ENCODE data around the gene MICU1. TPM values are rescaled to one million over a fixed set of nuclear protein-coding genes. Genes with fewer than 3 reads are reported as not detected.

Gene MICU1
- total and polyA plus RNA-seq, 10 of the 15 experiments (the other 5 are each of a cell fraction or from before 2014, with no cell fraction given) = 18.2 to 36.4 (median 22.2) TPM

GRCh38 chr10:72459301-72459700 is 166.6 kb downstream of the MICU1 start:
- Histone ChIP-seq H3K36me3 (ENCODE audit: control insufficient read depth in 2 of 2, insufficient read depth in 2 of 2, low read length in 1 of 2) (no peaks in the 10 kb centered on the region), H3K9me3 (replicated peaks; ENCODE audit: control insufficient read depth, insufficient read depth, low read length) (no peaks in the 10 kb centered on the region), H3K9ac (ENCODE audit: control insufficient read depth, insufficient read depth, low read length) (no peak overlapping the region), H2AFZ (ENCODE audit: control insufficient read depth, low read depth, low read length) (no peak overlapping the region), H3K79me2 (ENCODE audit: control insufficient read depth, insufficient read depth, low read length) (no peaks in the 10 kb centered on the region), H3K4me3 (no peak overlapping the region), H3K27me3 (replicated peaks in 1 of 2; ENCODE audit: control insufficient read depth in 2 of 2, insufficient read depth in 2 of 2, low read length in 1 of 2) (no peaks in the 10 kb centered on the region), H3K27ac (ENCODE audit: control insufficient read depth, insufficient read depth) (no peak overlapping the region), H3K4me2 (ENCODE audit: control insufficient read depth, insufficient read depth) (no peak overlapping the region), H4K20me1 (ENCODE audit: control insufficient read depth, insufficient read depth) (no peaks in the 10 kb centered on the region), H3K4me1 (ENCODE audit: control insufficient read depth, insufficient read depth, low read length) (no peaks in the 10 kb centered on the region)
- WGBS (ENCODE audit: insufficient coverage, insufficient replicate concordance, low lambda C conversion rate, missing lambda C conversion rate) = 78% methylated on average over 3 of the region's 3 CpGs
- in situ Hi-C loops (cut with MboI) (no loop called here), intact Hi-C loops (cut with micrococcal nuclease; ENCODE audit: unreplicated experiment) (no loop called here)
- TF ChIP-seq SIN3A (IDR thresholded peaks at IDR 0.05; ENCODE audit: low read depth, low read length) (no peak), ESRRA (IDR thresholded peaks at IDR 0.05; ENCODE audit: low read length) (no peak), TAF1 (IDR thresholded peaks at IDR 0.05; ENCODE audit: borderline replicate concordance, low read depth, low read length) (no peak), IKZF2 (IDR thresholded peaks at IDR 0.05) (no peak), NFXL1 (IDR thresholded peaks at IDR 0.05; ENCODE audit: borderline replicate concordance) (no peak), ZNF687 (IDR thresholded peaks at IDR 0.05) (no peak), MXI1 (IDR thresholded peaks at IDR 0.05; ENCODE audit: low read depth, low read length) (no peak), ZZZ3 (IDR thresholded peaks at IDR 0.05; ENCODE audit: control insufficient read depth, insufficient read length, low read depth) (no peak), NR2F1 (conservative IDR thresholded peaks at IDR 0.05) (no peak), ZBTB40 (IDR thresholded peaks at IDR 0.05; ENCODE audit: borderline replicate concordance) (no peak), NFYA (IDR thresholded peaks at IDR 0.05; ENCODE audit: borderline replicate concordance, low read depth, low read length) (no peak), ZBED1 (IDR thresholded peaks at IDR 0.05; ENCODE audit: borderline replicate concordance) (no peak), MYB (IDR thresholded peaks at IDR 0.05; ENCODE audit: borderline replicate concordance, low read depth, low read length) (no peak), GATAD2B (conservative IDR thresholded peaks at IDR 0.05; ENCODE audit: low read depth) (no peak), ZNF622 (IDR thresholded peaks at IDR 0.05) (no peak), IRF5 (IDR thresholded peaks at IDR 0.05; ENCODE audit: borderline replicate concordance) (no peak), NR2C2 (IDR thresholded peaks at IDR 0.05; ENCODE audit: borderline replicate concordance, control insufficient read depth, insufficient read length, low read depth) (no peak), CREM (IDR thresholded peaks at IDR 0.05; ENCODE audit: low read depth) (no peak)
- CTCF ChIA-PET = no interaction called here
- DNase-seq (ENCODE audit: low read depth, low spot score) (no peak), ATAC-seq (no peak), FAIRE-seq (no peak)
- POLR2A ChIA-PET = no interaction called here
- RAD21 ChIA-PET (ENCODE audit: unreplicated experiment) = no interaction called here
- SMC1A ChIA-PET (ENCODE audit: uncharacterized antibody, unreplicated experiment) = no interaction called here
- no TSS peak for BruUV-seq (replicated peaks)

Data from GM12878 (cell line).